WTC11 (cell line): ENCODE data around the gene TSPAN32.

Experiments
- TF ChIP-seq, protein P1 (sequence below): fragments of 200-600 bp; IDR thresholded peaks from 2 replicates; pipeline ENCODE4 v1.8.0; 2022; ENCODE audit warnings: antibody characterized with exemption
- TF ChIP-seq, protein P2 (sequence below): sonication (generic); formaldehyde crosslinking; IDR thresholded peaks from 2 replicates; pipeline ENCODE4 v1.8.1; 2023; ENCODE audit warnings: mild to moderate bottlenecking, missing genetic modification reagents, moderate library complexity
- TF ChIP-seq, protein P3 (sequence below): sonication (generic); formaldehyde crosslinking; conservative IDR thresholded peaks from 2 replicates; pipeline ENCODE4 v1.8.1; 2022; ENCODE audit warnings: mild to moderate bottlenecking, missing genetic modification reagents

DNA sequence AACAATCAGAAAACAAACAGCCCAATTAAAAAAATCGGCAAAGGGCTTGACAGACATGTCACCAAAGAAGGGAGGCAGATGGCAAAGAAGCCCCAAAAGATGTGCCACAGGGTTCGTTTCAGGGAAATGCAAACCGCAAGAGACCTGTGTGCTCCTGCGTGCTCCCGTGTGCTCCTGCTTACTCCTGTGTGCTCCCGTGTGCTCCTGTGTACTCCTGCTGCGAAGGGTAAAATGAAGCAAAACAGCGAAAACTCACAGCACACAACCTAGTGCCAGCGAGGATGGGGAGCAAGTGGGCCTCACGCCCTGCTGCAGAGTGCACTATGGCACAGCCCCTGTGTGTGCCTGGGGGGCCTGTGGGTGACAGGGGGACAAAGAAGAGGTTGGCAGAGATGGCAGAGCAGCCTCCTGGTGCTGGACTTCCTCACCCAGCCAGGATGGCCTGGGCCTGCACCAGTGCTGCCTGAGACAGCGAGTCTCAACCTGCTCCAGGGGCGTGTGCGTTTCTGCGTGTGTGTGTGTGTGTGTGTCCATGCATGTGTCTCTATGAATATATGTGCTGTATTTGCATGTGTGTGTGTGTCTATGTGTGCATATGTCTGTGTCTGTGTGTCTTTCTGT is 45.4 kb upstream of the TSPAN32 start:
- TF ChIP-seq, protein P1, sequence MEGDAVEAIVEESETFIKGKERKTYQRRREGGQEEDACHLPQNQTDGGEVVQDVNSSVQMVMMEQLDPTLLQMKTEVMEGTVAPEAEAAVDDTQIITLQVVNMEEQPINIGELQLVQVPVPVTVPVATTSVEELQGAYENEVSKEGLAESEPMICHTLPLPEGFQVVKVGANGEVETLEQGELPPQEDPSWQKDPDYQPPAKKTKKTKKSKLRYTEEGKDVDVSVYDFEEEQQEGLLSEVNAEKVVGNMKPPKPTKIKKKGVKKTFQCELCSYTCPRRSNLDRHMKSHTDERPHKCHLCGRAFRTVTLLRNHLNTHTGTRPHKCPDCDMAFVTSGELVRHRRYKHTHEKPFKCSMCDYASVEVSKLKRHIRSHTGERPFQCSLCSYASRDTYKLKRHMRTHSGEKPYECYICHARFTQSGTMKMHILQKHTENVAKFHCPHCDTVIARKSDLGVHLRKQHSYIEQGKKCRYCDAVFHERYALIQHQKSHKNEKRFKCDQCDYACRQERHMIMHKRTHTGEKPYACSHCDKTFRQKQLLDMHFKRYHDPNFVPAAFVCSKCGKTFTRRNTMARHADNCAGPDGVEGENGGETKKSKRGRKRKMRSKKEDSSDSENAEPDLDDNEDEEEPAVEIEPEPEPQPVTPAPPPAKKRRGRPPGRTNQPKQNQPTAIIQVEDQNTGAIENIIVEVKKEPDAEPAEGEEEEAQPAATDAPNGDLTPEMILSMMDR: no peak
- TF ChIP-seq, protein P2, sequence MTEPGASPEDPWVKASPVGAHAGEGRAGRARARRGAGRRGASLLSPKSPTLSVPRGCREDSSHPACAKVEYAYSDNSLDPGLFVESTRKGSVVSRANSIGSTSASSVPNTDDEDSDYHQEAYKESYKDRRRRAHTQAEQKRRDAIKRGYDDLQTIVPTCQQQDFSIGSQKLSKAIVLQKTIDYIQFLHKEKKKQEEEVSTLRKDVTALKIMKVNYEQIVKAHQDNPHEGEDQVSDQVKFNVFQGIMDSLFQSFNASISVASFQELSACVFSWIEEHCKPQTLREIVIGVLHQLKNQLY (CRISPR knock-in tag): no peak
- TF ChIP-seq, protein P3, sequence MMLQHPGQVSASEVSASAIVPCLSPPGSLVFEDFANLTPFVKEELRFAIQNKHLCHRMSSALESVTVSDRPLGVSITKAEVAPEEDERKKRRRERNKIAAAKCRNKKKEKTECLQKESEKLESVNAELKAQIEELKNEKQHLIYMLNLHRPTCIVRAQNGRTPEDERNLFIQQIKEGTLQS: no peak
